Kidney (tissue), 14 donors: ENCODE measurements around the gene JADE2. TPM values are rescaled to one million over a fixed set of nuclear protein-coding genes. Genes with fewer than 3 reads are reported as not detected.
"Not testable (repeated sequence)": the region's sequence is repeated elsewhere in the genome, so short reads cannot be mapped to it uniquely, and the experiment has no call there.

Source experiments
- DNase-seq, 5 donors: peaks; one replicate each; pipeline ENCODE4 v3.0.0-alpha.2; 2013 to 2020
- FAIRE-seq: peaks from 2 replicates; lab custom pipeline; 2012; peaks lifted over from hg19 to GRCh38; lab: Jason Lieb, UNC
- H3K27ac ChIP-seq, 2 donors: one replicate each; pipeline ENCODE4 v1.7.0; 2013; ENCODE audit warnings: low read depth in 2 of 2, low read length in 2 of 2, inconsistent platforms in 1 of 2
- H3K27me3 ChIP-seq: one replicate; pipeline ENCODE4 v1.7.1; 2013; ENCODE audit warnings: low read length, inconsistent platforms; ENCODE audit not compliant: control insufficient read depth, insufficient read depth
- H3K36me3 ChIP-seq, 3 donors: one replicate each; pipeline versions ENCODE4 v1.7.0 to v1.7.1; 2013; ENCODE audit warnings: low read length in 3 of 3, control low read depth in 1 of 3, inconsistent platforms in 1 of 3; ENCODE audit not compliant: insufficient read depth in 3 of 3, control insufficient read depth in 2 of 3
- H3K4me1 ChIP-seq, 3 donors: one replicate each; pipeline versions ENCODE4 v1.7.0 to v1.7.1; 2013; ENCODE audit warnings: low read length in 3 of 3, inconsistent platforms in 1 of 3, low read depth in 1 of 3; ENCODE audit not compliant: control insufficient read depth in 2 of 3, insufficient read depth in 2 of 3
- H3K4me3 ChIP-seq, 3 donors: one replicate each; pipeline versions ENCODE4 v1.7.0 to v1.8.1; 2013; ENCODE audit warnings: low read length in 3 of 3, control low read depth in 1 of 3, inconsistent platforms in 1 of 3
- H3K9ac ChIP-seq, 3 donors: one replicate each; pipeline versions ENCODE4 v1.7.0 to v1.7.1; 2013; ENCODE audit warnings: low read length in 3 of 3, control low read depth in 1 of 3, inconsistent platforms in 1 of 3
- H3K9me3 ChIP-seq, 3 donors: one replicate each; pipeline versions ENCODE4 v1.7.0 to v1.7.1; 2013; ENCODE audit warnings: low read length in 3 of 3, control low read depth in 1 of 3, inconsistent platforms in 1 of 3; ENCODE audit not compliant: control insufficient read depth in 2 of 3, insufficient read depth in 1 of 3
- CTCF ChIP-seq: IDR thresholded peaks from 3 replicates; pipeline ENCODE4 v1.5.1; 2012; ENCODE audit warnings: mild to moderate bottlenecking, moderate library complexity, borderline replicate concordance; ENCODE audit not compliant: insufficient read depth; ENCODE audit errors: extremely low read depth
- intact Hi-C: fragments of 100-400 bp; cut with DNase I; formaldehyde crosslinking; loops from one replicate; pipeline ENCODE4 v1.11.1; 2022
- polyA plus RNA-seq: library from polyadenylated mRNA; stranded (reverse); fragments of 350-450 nt; fragmentation: Illumina TruSeq; extraction: RNeasy Lipid Tissue Mini Kit (QIAGEN cat#74804); gene quantifications from one replicate; pipeline ENCODE4 v1.2.3, GENCODE V29; 2014; ENCODE audit warnings: low read depth, low replicate concordance; ENCODE audit not compliant: insufficient read depth
- total RNA-seq: library from RNA; stranded (reverse); fragmentation: NEBNext Ultra II Directional; extraction: Animal tissue kit (Norgen Biotek cat#: 25700); gene quantifications from one replicate; pipeline ENCODE4 v1.2.1, GENCODE V29; 2021
- donor health status: control.
- donor health status: control.
- donor health status: control.
- donor health status: control.
- donor health status: control.
- donor health status: DM: yes; HTN: yes; CAD: no.
- donor health status: Normal renal cell carcinoma (clear cell type).

JADE2 gene
- total and polyA plus RNA-seq, 2 donors from 2014 or later: 9.2 to 99.6 TPM

GRCh38 chr5:134594797-134595457 lies 69.5 kb downstream of the JADE2 start:
- DNase-seq (no peak), FAIRE-seq (no peak)
- H3K36me3 ChIP-seq: no peaks in the 10 kb centered on the region
- intact Hi-C loops: no loop called here
- no peak overlapping the region for H3K9ac ChIP-seq
- no peak overlapping the region for H3K27ac ChIP-seq
- H3K27me3 ChIP-seq: no peaks in the 10 kb centered on the region
- H3K4me1 ChIP-seq: peaks cover 0 to 4% (median 0%) of the 10 kb centered on the region in 3 donors
- TF ChIP-seq CTCF: no peak
- no peaks in the 10 kb centered on the region for H3K9me3 ChIP-seq
- H3K4me3 ChIP-seq: no peak overlapping the region

- Histone ChIP-seq H3K27ac (no peak overlapping the region), H3K4me1 (peaks cover 0 to 4% (median 0%) of the 10 kb centered on the region in 3 donors), H3K36me3 (no peaks in the 10 kb centered on the region), H3K9ac (no peak overlapping the region), H3K4me3 (no peak overlapping the region), H3K9me3 (no peaks in the 10 kb centered on the region), H3K27me3 (no peaks in the 10 kb centered on the region)
- TF ChIP-seq CTCF: no peak
- FAIRE-seq: no peak
- DNase-seq: no peak
- intact Hi-C loops: no loop called here
Observed at GRCh38 chr5:134595458-134595838, 70.0 kb downstream of the JADE2 start.

GRCh38 chr5:134599820-134600219 lies 74.3 kb downstream of the JADE2 start:
- H3K9ac ChIP-seq, H3K4me1 ChIP-seq, DNase-seq, H3K27me3 ChIP-seq, FAIRE-seq, H3K4me3 ChIP-seq, H3K27ac ChIP-seq, intact Hi-C loops, H3K9me3 ChIP-seq: not testable (repeated sequence)
- peaks cover 0 to 12% (median 5%) of the 10 kb centered on the region in 3 donors for H3K36me3 ChIP-seq

GRCh38 chr5:134600600-134600999 lies 75.1 kb downstream of the JADE2 start:
- DNase-seq: no peak
- Histone ChIP-seq H3K4me3 (no peak overlapping the region), H3K27ac (no peak overlapping the region), H3K36me3 (peaks cover 0 to 17% (median 9%) of the 10 kb centered on the region in 3 donors), H3K4me1 (no peaks in the 10 kb centered on the region), H3K9ac (no peak overlapping the region), H3K27me3 (no peaks in the 10 kb centered on the region), H3K9me3 (no peaks in the 10 kb centered on the region)
- no peak for TF ChIP-seq CTCF
- no peak for FAIRE-seq
- intact Hi-C loops: no loop called here
